ENCODE results near the gene TRAPPC11. TPM values are rescaled to one million over a fixed set of nuclear protein-coding genes. Genes with fewer than 3 reads are reported as not detected.

The TRAPPC11 gene
- total RNA-seq, 1 experiment from 2014 or later = 21.1 TPM

DNA sequence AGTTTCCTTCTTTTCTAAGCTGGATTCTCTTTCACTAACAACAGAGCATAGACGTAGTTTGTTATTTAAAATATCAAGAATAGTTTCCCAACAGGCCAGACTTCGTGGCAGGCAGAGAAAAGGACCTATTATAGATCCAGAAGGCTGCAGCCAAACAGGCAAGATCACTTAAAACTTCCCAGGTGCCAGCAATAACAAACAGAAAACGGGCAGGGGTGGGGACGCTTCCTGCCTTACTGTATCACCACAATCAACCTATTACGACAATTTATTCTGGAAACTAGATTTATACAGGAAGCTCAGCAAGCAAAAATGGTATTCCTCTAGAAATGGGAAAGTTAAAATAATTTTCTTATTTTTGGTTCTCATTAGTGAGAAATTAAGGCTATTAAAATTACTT is 22.2 kb upstream of the TRAPPC11 start:
- intact Hi-C loops (cut with micrococcal nuclease; ENCODE audit: unreplicated experiment) (loop anchor here (10.0 kb wide), 1 partner anchor 132 kb away; the partner anchor contains the start of gene ING2), in situ Hi-C loops (cut with HindIII; ENCODE audit: low pct_unique_long_range_greater_than_20kb, low sequenced_read_pairs) (no loop called here)
- BruUV-seq (replicated peaks) = no TSS peak
- Histone ChIP-seq H3K9me3 (ENCODE audit: control insufficient read depth, insufficient read depth, low read depth, low read length) (no peaks in the 10 kb centered on the region), H3K36me3 (ENCODE audit: control insufficient read depth, insufficient read depth, low read length) (no peaks in the 10 kb centered on the region), H3K27ac (ENCODE audit: low read length) (peak overlapping the region; percentile 89), H3K27me3 (ENCODE audit: control insufficient read depth, insufficient read depth, low read length) (no peaks in the 10 kb centered on the region), H3K4me1 (ENCODE audit: control insufficient read depth, insufficient read depth, low read length) (peaks cover 24% of the 10 kb centered on the region), H3K4me3 (ENCODE audit: low read depth in 2 of 2, low read length in 2 of 2) (peak overlapping the region; percentile 36 to 53)
- TF ChIP-seq SIN3A (IDR thresholded peaks at IDR 0.05; ENCODE audit: borderline replicate concordance, insufficient read depth, low read depth, low read length) (no peak), TCF7L2 (IDR thresholded peaks at IDR 0.05; ENCODE audit: low read depth, low read length) (no peak), POLR2AphosphoS5 (IDR thresholded peaks at IDR 0.05; ENCODE audit: low read depth, low read length) (no peak)
- TF ChIP-seq, protein P1, sequence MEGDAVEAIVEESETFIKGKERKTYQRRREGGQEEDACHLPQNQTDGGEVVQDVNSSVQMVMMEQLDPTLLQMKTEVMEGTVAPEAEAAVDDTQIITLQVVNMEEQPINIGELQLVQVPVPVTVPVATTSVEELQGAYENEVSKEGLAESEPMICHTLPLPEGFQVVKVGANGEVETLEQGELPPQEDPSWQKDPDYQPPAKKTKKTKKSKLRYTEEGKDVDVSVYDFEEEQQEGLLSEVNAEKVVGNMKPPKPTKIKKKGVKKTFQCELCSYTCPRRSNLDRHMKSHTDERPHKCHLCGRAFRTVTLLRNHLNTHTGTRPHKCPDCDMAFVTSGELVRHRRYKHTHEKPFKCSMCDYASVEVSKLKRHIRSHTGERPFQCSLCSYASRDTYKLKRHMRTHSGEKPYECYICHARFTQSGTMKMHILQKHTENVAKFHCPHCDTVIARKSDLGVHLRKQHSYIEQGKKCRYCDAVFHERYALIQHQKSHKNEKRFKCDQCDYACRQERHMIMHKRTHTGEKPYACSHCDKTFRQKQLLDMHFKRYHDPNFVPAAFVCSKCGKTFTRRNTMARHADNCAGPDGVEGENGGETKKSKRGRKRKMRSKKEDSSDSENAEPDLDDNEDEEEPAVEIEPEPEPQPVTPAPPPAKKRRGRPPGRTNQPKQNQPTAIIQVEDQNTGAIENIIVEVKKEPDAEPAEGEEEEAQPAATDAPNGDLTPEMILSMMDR (IDR thresholded peaks at IDR 0.05) = no peak
- TF ChIP-seq, protein P2, sequence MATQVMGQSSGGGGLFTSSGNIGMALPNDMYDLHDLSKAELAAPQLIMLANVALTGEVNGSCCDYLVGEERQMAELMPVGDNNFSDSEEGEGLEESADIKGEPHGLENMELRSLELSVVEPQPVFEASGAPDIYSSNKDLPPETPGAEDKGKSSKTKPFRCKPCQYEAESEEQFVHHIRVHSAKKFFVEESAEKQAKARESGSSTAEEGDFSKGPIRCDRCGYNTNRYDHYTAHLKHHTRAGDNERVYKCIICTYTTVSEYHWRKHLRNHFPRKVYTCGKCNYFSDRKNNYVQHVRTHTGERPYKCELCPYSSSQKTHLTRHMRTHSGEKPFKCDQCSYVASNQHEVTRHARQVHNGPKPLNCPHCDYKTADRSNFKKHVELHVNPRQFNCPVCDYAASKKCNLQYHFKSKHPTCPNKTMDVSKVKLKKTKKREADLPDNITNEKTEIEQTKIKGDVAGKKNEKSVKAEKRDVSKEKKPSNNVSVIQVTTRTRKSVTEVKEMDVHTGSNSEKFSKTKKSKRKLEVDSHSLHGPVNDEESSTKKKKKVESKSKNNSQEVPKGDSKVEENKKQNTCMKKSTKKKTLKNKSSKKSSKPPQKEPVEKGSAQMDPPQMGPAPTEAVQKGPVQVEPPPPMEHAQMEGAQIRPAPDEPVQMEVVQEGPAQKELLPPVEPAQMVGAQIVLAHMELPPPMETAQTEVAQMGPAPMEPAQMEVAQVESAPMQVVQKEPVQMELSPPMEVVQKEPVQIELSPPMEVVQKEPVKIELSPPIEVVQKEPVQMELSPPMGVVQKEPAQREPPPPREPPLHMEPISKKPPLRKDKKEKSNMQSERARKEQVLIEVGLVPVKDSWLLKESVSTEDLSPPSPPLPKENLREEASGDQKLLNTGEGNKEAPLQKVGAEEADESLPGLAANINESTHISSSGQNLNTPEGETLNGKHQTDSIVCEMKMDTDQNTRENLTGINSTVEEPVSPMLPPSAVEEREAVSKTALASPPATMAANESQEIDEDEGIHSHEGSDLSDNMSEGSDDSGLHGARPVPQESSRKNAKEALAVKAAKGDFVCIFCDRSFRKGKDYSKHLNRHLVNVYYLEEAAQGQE (IDR thresholded peaks at IDR 0.05; ENCODE audit: insufficient read depth in 1 of 2, low read depth in 2 of 2, low read length in 1 of 2) = no peak
- POLR2A ChIA-PET = interaction anchor here (0.7 to 1.2 kb wide), 2 partner anchors 91 to 131 kb away, joined by 3 to 10 read pairs; no protein-coding TSS in a partner anchor
- ATAC-seq (peak; percentile 66; the same call in 1 of the 2 replicates), DNase-seq (ENCODE audit: low read depth, low spot score) (no peak)
- CTCF ChIA-PET = interaction anchor here (0.6 kb wide), 1 partner anchor 10 kb away, joined by 3 read pairs; no protein-coding TSS in a partner anchor

DNA sequence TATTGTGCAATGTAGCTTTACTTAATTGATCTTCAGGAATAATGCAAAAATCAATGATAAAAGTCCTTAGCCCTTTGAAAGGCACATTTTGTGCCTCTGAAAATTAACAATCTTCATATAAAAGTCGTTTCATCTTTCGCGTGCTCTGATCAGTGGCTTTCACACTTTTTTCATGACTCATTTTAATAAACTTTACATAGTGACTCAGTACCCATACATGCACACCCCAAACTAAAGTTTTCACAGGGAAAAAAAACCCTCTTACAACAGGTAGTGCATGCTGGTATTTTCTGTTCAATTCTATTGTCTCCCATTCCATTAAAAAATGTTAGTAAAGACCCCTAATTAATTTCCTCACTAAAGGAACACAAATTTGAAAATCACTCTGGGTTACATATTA is 21.6 kb upstream of the TRAPPC11 start:
- H3K4me3 ChIP-seq (ENCODE audit: low read depth in 2 of 2, low read length in 2 of 2) = no peak overlapping the region
- POLR2A ChIA-PET = interaction anchor here (1.2 kb wide), 1 partner anchor 132 kb away, joined by 3 read pairs; no protein-coding TSS in a partner anchor
- H3K27me3 ChIP-seq (ENCODE audit: control insufficient read depth, insufficient read depth, low read length) = no peaks in the 10 kb centered on the region
- CTCF ChIA-PET = no interaction called here
- no peaks in the 10 kb centered on the region for H3K36me3 ChIP-seq (ENCODE audit: control insufficient read depth, insufficient read depth, low read length)
- ATAC-seq (peak; percentile 68), DNase-seq (ENCODE audit: low read depth, low spot score) (no peak)
- intact Hi-C loops (cut with micrococcal nuclease; ENCODE audit: unreplicated experiment) = loop anchor here (10.0 kb wide), 1 partner anchor 133 kb away; the partner anchor contains the start of gene ING2
- in situ Hi-C loops (cut with HindIII; ENCODE audit: low pct_unique_long_range_greater_than_20kb, low sequenced_read_pairs) = no loop called here
- TF ChIP-seq TCF7L2 (IDR thresholded peaks at IDR 0.05; ENCODE audit: low read depth, low read length) = no peak
- TF ChIP-seq SIN3A (IDR thresholded peaks at IDR 0.05; ENCODE audit: borderline replicate concordance, insufficient read depth, low read depth, low read length) = no peak
- BruUV-seq (replicated peaks) = no TSS peak
- H3K4me1 ChIP-seq (ENCODE audit: control insufficient read depth, insufficient read depth, low read length) = peaks cover 24% of the 10 kb centered on the region
- H3K27ac ChIP-seq (ENCODE audit: low read length) = peak overlapping the region; percentile 89
- no peaks in the 10 kb centered on the region for H3K9me3 ChIP-seq (ENCODE audit: control insufficient read depth, insufficient read depth, low read depth, low read length)

DNA sequence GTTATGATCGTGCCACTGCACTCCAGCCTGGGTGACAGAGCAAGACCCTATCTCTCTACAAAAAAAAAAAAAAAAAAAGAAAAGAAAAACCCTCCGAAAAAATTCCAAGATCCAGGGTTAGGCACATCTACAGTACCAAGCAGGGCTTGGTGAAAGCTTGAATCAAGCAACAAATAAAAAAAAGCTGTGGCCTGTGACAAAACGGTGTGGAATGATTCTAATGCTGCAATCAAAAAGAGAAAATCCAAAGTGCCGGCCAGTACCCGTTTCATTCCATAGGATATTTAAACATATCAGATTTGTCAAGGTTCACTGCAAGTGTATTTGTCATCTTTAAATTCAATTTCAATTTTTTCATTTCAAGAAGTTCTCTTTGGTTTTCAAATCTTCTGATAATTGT is 20.7 kb upstream of the TRAPPC11 start:
- ChIA-PET CTCF (no interaction called here), POLR2A (interaction anchor here (0.6 kb wide), 1 partner anchor 357 kb away, joined by 3 read pairs; no protein-coding TSS in a partner anchor)
- BruUV-seq (replicated peaks) = no TSS peak
- peak overlapping the region; percentile 89 for H3K27ac ChIP-seq (ENCODE audit: low read length)
- peaks cover 24% of the 10 kb centered on the region for H3K4me1 ChIP-seq (ENCODE audit: control insufficient read depth, insufficient read depth, low read length)
- H3K4me3 ChIP-seq (ENCODE audit: low read depth in 2 of 2, low read length in 2 of 2) = no peak overlapping the region
- intact Hi-C loops (cut with micrococcal nuclease; ENCODE audit: unreplicated experiment) (loop anchor here (10.0 kb wide), 1 partner anchor 134 kb away; the partner anchor contains the start of gene ING2), in situ Hi-C loops (cut with HindIII; ENCODE audit: low pct_unique_long_range_greater_than_20kb, low sequenced_read_pairs) (no loop called here)
- no peaks in the 10 kb centered on the region for H3K27me3 ChIP-seq (ENCODE audit: control insufficient read depth, insufficient read depth, low read length)
- ATAC-seq = peak; percentile 55
- no peak for DNase-seq (ENCODE audit: low read depth, low spot score)
- TF ChIP-seq, protein P2 (IDR thresholded peaks at IDR 0.05; ENCODE audit: insufficient read depth in 1 of 2, low read depth in 2 of 2, low read length in 1 of 2) = no peak
- TF ChIP-seq SIN3A (IDR thresholded peaks at IDR 0.05; ENCODE audit: borderline replicate concordance, insufficient read depth, low read depth, low read length) (no peak), TCF7L2 (IDR thresholded peaks at IDR 0.05; ENCODE audit: low read depth, low read length) (no peak), POLR2AphosphoS5 (IDR thresholded peaks at IDR 0.05; ENCODE audit: low read depth, low read length) (no peak)
- TF ChIP-seq, protein P1 (IDR thresholded peaks at IDR 0.05) = no peak
- no peaks in the 10 kb centered on the region for H3K9me3 ChIP-seq (ENCODE audit: control insufficient read depth, insufficient read depth, low read depth, low read length)
- no peaks in the 10 kb centered on the region for H3K36me3 ChIP-seq (ENCODE audit: control insufficient read depth, insufficient read depth, low read length)

Measured in Panc1 (cell line).